ENCODE data around the gene HYAL2. TPM values are rescaled to one million over a fixed set of nuclear protein-coding genes. Genes with fewer than 3 reads are reported as not detected.

The HYAL2 gene
- total and polyA plus RNA-seq, 2 of the 8 experiments (the other 6 are each of a cell fraction or from before 2014, with no cell fraction given) = 51.9 to 176 TPM

- no peak overlapping the region; a peak in 1 of 4 replicates for H3K4me2 ChIP-seq (ENCODE audit: insufficient read depth in 1 of 2, low read depth in 2 of 2, low read length in 2 of 2)
- WGBS, 2 experiments (ENCODE audit: extremely low coverage in 1 of 2, insufficient coverage in 1 of 2, insufficient read length in 1 of 2, insufficient replicate concordance in 2 of 2, low coverage in 1 of 2, low lambda C conversion rate in 2 of 2, missing lambda C conversion rate in 1 of 2) = 89% methylated on average over 32 of the region's 32 CpGs; no CpG with 5 or more reads in 1 of the 2 experiments
- no peak for TF ChIP-seq EZH2 (IDR thresholded peaks at IDR 0.05; ENCODE audit: low read depth, low read length, severe bottlenecking)
- no peak for TF ChIP-seq FOSL1 (IDR thresholded peaks at IDR 0.05; ENCODE audit: insufficient read depth, low read depth, low read length)
- TF ChIP-seq CTBP2 (IDR thresholded peaks at IDR 0.05; ENCODE audit: borderline replicate concordance, insufficient read depth, insufficient read length, low read length) = no peak
- no peak for TF ChIP-seq YY1 (IDR thresholded peaks at IDR 0.05; ENCODE audit: low read depth, low read length)
- TF ChIP-seq NANOG (IDR thresholded peaks at IDR 0.05; ENCODE audit: insufficient read depth, low read depth, low read length, poor library complexity, severe bottlenecking) = no peak
- no peak for TF ChIP-seq HDAC6 (IDR thresholded peaks at IDR 0.05; ENCODE audit: low read depth, low read length)
- no peak for TF ChIP-seq RFX5 (IDR thresholded peaks at IDR 0.05; ENCODE audit: borderline replicate concordance, low read depth, low read length)
- TF ChIP-seq POLR2A (IDR thresholded peaks at IDR 0.05; ENCODE audit: control extremely low read depth in 1 of 2, low read depth in 2 of 2, low read length in 2 of 2) = no peak
- no peak for TF ChIP-seq SRF (IDR thresholded peaks at IDR 0.05; ENCODE audit: low read depth, low read length)
Measured at GRCh38 chr3:50302095-50303012, 20.2 kb downstream of the HYAL2 start.

More at GRCh38 chr3:50302095-50303012, 20.2 kb downstream of the HYAL2 start:
- Histone ChIP-seq H2BK20ac (ENCODE audit: low read length) (no peak overlapping the region), H2BK12ac (ENCODE audit: low read depth, low read length) (peak overlapping the region; percentile 77; the same call in 1 of the 2 replicates), H2AK5ac (ENCODE audit: low read depth, low read length) (peak overlapping the region; percentile 26; the same call in 1 of the 2 replicates), H3K4me3 (ENCODE audit: extremely low read depth in 1 of 4, insufficient read depth in 2 of 4, low read depth in 3 of 4, low read length in 4 of 4) (no peak overlapping the region), H3K9me3 (ENCODE audit: insufficient read depth in 2 of 2, low read depth in 1 of 2, low read length in 1 of 2) (peaks cover 6 to 8% of the 10 kb centered on the region in 2 experiments; a peak in 3 of 4 replicates), H3K18ac (ENCODE audit: extremely low read depth, low read length) (no peak overlapping the region), H3K4ac (replicated peaks; ENCODE audit: insufficient read length, low read depth, low read length) (no peak overlapping the region), H2AFZ (ENCODE audit: low read length) (no peak overlapping the region), H2BK5ac (ENCODE audit: low read depth, low read length) (peak overlapping the region; percentile 32; the same call in 1 of the 2 replicates), H4K91ac (replicated peaks; ENCODE audit: insufficient read length, low read length) (peak overlapping the region; percentile 12), H4K8ac (ENCODE audit: extremely low read depth, insufficient read depth, low read length) (peak overlapping the region; percentile 41), H3K23ac (ENCODE audit: insufficient read length) (no peak overlapping the region), H3K79me2 (ENCODE audit: control insufficient read depth in 1 of 2, insufficient read depth in 2 of 2, low read length in 2 of 2) (no peaks in the 10 kb centered on the region), H4K5ac (ENCODE audit: insufficient read length, low read depth, low read length) (no peak overlapping the region), H3K27ac (ENCODE audit: low read depth, low read length) (no peak overlapping the region), H3K36me3 (ENCODE audit: control insufficient read depth in 2 of 4, insufficient read depth in 4 of 4, low read length in 3 of 4) (no peaks in the 10 kb centered on the region), H3K56ac (replicated peaks; ENCODE audit: insufficient read length, low read depth, low read length) (no peak overlapping the region), H3K9ac (replicated peaks in 1 of 4; ENCODE audit: extremely low read depth in 1 of 4, low read depth in 3 of 4, low read length in 3 of 4) (no peak overlapping the region; a peak in 1 of 7 replicates), H3K4me1 (replicated peaks in 1 of 4; ENCODE audit: control insufficient read depth in 3 of 4, insufficient read depth in 4 of 4, low read length in 3 of 4) (peaks cover 0 to 26% (median 12%) of the 10 kb centered on the region in 4 experiments; a peak in 6 of 7 replicates), H3K79me1 (ENCODE audit: low read depth, low read length) (no peaks in the 10 kb centered on the region), H3K14ac (ENCODE audit: insufficient read length) (no peak overlapping the region), H3K27me3 (replicated peaks in 1 of 4; ENCODE audit: control insufficient read depth in 3 of 4, extremely low read depth in 1 of 4, insufficient read depth in 3 of 4, low read length in 3 of 4) (no peaks in the 10 kb centered on the region; a peak in 1 of 7 replicates), H2BK120ac (replicated peaks; ENCODE audit: low read depth, low read length) (no peak overlapping the region), H3K23me2 (ENCODE audit: low read depth, low read length) (peaks cover 5% of the 10 kb centered on the region; the same call in 1 of the 2 replicates), H4K20me1 (replicated peaks in 1 of 2; ENCODE audit: control insufficient read depth in 1 of 2, insufficient read depth in 2 of 2, low read length in 2 of 2) (peaks cover 0 to 2% of the 10 kb centered on the region in 2 experiments), H2BK15ac (ENCODE audit: low read length) (0 out of 2 replicates have a peak overlapping the region, but pooled peaks have one; percentile 25)
- ChIA-PET CTCF (ENCODE audit: partially characterized antibody) (interaction anchor here (0.7 to 3.6 kb wide), 10 partner anchors 8 to 232 kb away, joined by 3 to 24 read pairs (median 4); partner anchors contain the start of genes HYAL2 and IFRD2), POLR2A (ENCODE audit: partially characterized antibody) (interaction anchor here (0.6 to 11.3 kb wide), 8 partner anchors 10 to 76 kb away, joined by 3 to 149 read pairs (median 4); partner anchors contain the start of genes HYAL2, IFRD2 and TUSC2)
- FAIRE-seq (no peak), DNase-seq (ENCODE audit: low read depth in 1 of 2, low spot score in 2 of 2) (no peak)
